Vagina (tissue), 2 donors: Measurements from ENCODE around the gene RTL9. TPM values are rescaled to one million over a fixed set of nuclear protein-coding genes. Genes with fewer than 3 reads are reported as not detected.

Experiments used
- DNase-seq, 2 donors: peaks; one replicate each; pipeline ENCODE4 v3.0.0-alpha.2; 2017; ENCODE audit errors: extremely low spot score in 2 of 2
- H3K27ac ChIP-seq: fragments of 200-600 bp; sonication (generic); one replicate; pipeline ENCODE4 v1.5.1; 2019
- H3K27me3 ChIP-seq: fragments of 200-600 bp; sonication (generic); one replicate; pipeline ENCODE4 v1.5.1; 2019
- H3K36me3 ChIP-seq, 2 donors: fragments of 200-600 bp; sonication (generic); one replicate each; pipeline ENCODE4 v1.5.1; 2017 to 2019
- H3K4me1 ChIP-seq: fragments of 200-600 bp; sonication (generic); one replicate; pipeline ENCODE4 v1.5.1; 2019
- H3K4me3 ChIP-seq, 2 donors: fragments of 200-600 bp; sonication (generic); 1 replicate in 1 of 2; 2 replicates in 1 of 2; pipeline ENCODE4 v1.5.1; 2016 to 2019
- H3K9me3 ChIP-seq: fragments of 200-600 bp; sonication (generic); one replicate; pipeline ENCODE4 v1.5.1; 2019
- CTCF ChIP-seq, 3 experiments: fragments of 450-650 bp in 2 of 3; fragments of 200-600 bp in 1 of 3; sonication (generic) in 1 of 3; IDR thresholded peaks; one replicate each; pipeline ENCODE4 v1.5.1; 2017 to 2019; ENCODE audit warnings: antibody characterized with exemption in 3 of 3, mild to moderate bottlenecking in 2 of 3, moderate library complexity in 2 of 3
- POLR2A ChIP-seq, 2 donors: fragments of 450-650 bp; IDR thresholded peaks; one replicate each; pipeline ENCODE4 v1.6.1; 2017; ENCODE audit warnings: antibody characterized with exemption in 2 of 2, mild to moderate bottlenecking in 2 of 2, moderate library complexity in 2 of 2
- intact Hi-C: fragments of 100-400 bp; cut with DNase I; formaldehyde crosslinking; loops from one replicate; pipeline ENCODE4 v1.15.1; 2023
- small RNA-seq: library from RNA; depleted of rRNA; stranded (forward); fragments of <200 nt; gene quantifications from one replicate; pipeline ENCODE3, GENCODE V24; 2016
- total RNA-seq: library from RNA; depleted of rRNA; stranded (reverse); fragments of >200 nt; gene quantifications from one replicate; pipeline ENCODE4 v1.2.3, GENCODE V29; 2016

Gene RTL9
- total RNA-seq, 1 donor from 2014 or later: not detected

- intact Hi-C loops: no loop called here
- TF ChIP-seq CTCF (IDR thresholded peaks at IDR 0.05): peak; percentile 34 to 65 (median 49)
- no peak for TF ChIP-seq POLR2A (IDR thresholded peaks at IDR 0.05)
- no peak overlapping the region for H3K4me3 ChIP-seq
- no peaks in the 10 kb centered on the region for H3K27me3 ChIP-seq
- no peak overlapping the region for H3K27ac ChIP-seq
- no peaks in the 10 kb centered on the region for H3K36me3 ChIP-seq
- no peaks in the 10 kb centered on the region for H3K9me3 ChIP-seq
- no peak for DNase-seq
- H3K4me1 ChIP-seq: peaks cover 5% of the 10 kb centered on the region
These were observed 49.4 kb downstream of the RTL9 start for GRCh38 chrX:110407910-110408545.

Small RNAs within 50 kb of the gene (small RNA-seq; reads per million reads assigned to genes)
- gene GNG5P2: not detected

Other genes starting within 250 kb of the RTL9 start
- gene AMMECR1, start 40.8 kb upstream of the RTL9 start, total RNA-seq: 8.1 TPM